IPS-11a (cell line): Measurements from ENCODE around the gene RNF41.
"Not testable (repeated sequence)": the region's sequence is repeated elsewhere in the genome, so short reads cannot be mapped to it uniquely, and the experiment has no call there.

Experiments
- H3K4me3 ChIP-seq: one replicate; pipeline ENCODE4 v1.5.1; 2013; ENCODE audit warnings: low read depth, low read length, control low read depth

The RNF41 gene

GRCh38 chr12:56178347-56178746, 43.4 kb downstream of the RNF41 start:
- no peak overlapping the region for H3K4me3 ChIP-seq

GRCh38 chr12:56172839-56173238, 48.9 kb downstream of the RNF41 start:
- no peak overlapping the region for H3K4me3 ChIP-seq

- H3K4me3 ChIP-seq: no peak overlapping the region
Measured at GRCh38 chr12:56169229-56169759, 52.4 kb downstream of the RNF41 start.

DNA sequence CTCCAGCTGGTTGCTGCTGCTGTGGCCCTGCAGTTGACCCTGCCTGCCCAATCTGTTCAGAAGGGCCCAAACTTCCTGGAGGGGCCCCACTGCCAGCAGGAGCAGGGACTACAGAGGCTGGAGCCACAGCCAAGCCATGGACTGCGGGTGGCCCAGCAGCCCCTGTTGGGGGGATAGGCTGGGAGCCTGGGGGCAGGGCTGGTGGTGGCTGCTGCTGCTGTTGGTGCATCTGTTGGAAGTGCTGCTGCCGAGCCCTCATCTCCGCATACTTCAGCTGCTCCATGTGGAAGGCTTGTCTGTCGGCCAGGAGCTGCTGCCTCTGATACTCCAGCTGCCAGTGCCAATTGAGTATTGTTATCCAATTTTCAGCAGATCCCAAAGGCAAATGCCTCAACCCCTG, 56.4 kb downstream of the RNF41 start:
- no peak overlapping the region for H3K4me3 ChIP-seq

DNA sequence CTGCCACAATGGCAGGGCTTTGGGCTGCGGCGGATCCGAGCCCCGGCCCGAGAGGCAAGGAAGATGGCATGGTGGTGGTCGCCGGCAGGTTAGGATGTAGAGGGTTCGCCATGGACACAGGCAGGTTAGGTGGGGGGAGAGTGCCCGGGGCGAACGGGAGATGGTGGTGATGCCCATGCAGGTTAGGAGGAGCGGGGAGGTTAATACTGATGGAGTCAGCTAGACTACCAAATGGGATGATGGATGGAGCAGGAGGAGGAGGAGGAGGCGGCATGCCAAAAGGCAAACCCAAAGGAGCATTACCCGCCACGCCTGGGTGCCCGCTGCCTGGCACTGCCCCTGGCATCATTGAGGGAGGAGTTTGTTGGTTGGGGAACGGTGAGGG, 57.4 kb downstream of the RNF41 start:
- H3K4me3 ChIP-seq: no peak overlapping the region

DNA sequence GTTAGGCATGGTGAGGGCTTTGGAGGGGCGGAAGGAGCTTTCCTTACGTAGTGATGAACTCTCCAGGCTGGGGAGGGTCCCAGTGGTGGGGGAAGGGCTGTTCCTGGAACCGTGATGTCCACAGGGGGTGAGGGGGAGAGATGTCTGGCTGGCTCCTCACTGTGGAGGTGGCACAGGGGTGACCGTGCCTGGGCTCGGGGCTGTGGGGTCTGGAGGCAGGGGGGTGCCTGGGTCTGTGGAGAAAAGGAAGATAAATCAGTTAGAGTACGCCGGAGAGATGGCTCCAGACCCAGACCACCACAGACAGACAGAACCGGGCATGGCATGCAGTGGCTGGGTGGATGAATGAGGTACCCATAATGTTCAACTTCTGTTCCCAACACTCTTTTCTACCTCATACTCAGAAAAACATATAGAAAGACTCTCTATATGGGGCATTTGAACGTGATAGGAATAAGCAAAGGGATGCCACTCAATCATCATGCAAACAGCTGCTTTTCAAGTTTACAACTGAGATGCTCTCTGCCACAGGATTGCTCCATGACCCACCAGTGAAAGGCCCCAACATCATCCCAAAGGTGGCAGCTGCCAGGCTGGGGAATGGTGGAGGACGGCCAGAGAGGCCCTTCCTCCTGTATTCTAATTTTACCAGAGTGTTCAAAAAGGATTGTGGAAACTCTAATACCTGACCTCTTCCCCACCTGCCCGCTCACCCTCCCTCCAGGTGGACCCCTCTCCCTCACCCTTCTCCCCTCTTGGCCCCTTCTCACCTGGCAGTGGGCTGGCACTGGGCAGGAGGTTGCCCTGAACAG, 58.0 kb downstream of the RNF41 start:
- no peak overlapping the region for H3K4me3 ChIP-seq

- H3K4me3 ChIP-seq: no peak overlapping the region
Measured at GRCh38 chr12:56162468-56163290, 59.0 kb downstream of the RNF41 start.

DNA sequence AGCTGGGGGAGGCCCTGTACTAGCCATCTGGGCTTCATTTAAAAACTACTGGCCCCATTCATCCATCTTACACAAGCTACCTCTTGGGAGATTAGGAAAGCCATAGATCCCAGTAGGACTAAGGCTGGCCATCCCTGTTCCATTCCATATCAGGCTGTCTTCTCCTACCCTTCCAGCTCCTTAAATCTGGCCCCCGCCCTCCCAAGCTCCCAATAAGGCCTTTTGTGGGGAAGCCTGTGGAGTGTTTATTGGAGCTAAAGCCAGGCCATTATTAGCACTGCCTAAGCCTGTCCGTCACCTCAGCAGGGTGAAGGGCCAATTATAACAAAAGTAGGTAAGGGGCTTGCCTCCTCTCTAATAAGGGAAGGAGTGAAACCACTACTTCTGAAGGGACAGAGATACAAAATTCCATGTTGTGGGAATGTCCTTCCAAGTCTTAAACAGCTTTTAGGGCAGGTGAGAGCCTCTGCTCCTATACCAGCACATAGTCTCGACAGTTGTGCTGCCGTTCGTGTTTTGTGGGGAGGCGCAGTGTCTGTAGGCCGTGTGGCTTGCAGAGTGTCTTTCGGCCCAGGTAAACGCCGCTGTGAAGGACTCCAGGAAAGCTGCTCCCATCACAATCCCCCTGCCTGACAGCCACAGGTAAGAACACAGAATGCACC, 59.9 kb downstream of the RNF41 start:
- no peak overlapping the region for H3K4me3 ChIP-seq

- H3K4me3 ChIP-seq: no peak overlapping the region
Measured at GRCh38 chr12:56160894-56161689, 60.6 kb downstream of the RNF41 start.

DNA sequence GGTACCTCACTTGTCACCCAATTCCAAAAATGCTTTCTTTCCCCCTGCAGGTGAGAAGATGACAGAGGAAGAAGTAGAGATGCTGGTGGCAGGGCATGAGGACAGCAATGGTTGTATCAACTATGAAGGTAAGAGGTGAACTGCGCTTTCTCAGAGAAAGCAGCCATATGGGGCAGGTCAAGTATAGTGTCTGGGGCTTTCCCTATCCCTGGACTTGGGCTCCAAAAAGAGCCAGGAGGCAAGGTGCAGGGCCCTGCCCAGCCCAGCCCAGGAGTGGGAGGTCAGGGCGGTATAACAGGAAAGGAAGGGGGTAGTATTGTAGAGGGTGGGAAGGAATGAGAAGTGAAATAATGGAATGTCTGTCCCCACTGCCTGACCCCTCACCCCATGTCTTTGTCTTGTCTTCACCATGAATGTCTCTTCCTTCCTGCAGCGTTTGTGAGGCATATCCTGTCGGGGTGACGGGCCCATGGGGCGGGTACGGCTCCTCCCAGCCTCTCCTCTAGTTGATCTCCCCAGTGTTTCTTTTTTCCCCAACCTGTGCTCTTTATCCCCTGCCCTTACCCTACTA, 61.4 kb downstream of the RNF41 start:
- H3K4me3 ChIP-seq: peak overlapping the region; percentile 99

DNA sequence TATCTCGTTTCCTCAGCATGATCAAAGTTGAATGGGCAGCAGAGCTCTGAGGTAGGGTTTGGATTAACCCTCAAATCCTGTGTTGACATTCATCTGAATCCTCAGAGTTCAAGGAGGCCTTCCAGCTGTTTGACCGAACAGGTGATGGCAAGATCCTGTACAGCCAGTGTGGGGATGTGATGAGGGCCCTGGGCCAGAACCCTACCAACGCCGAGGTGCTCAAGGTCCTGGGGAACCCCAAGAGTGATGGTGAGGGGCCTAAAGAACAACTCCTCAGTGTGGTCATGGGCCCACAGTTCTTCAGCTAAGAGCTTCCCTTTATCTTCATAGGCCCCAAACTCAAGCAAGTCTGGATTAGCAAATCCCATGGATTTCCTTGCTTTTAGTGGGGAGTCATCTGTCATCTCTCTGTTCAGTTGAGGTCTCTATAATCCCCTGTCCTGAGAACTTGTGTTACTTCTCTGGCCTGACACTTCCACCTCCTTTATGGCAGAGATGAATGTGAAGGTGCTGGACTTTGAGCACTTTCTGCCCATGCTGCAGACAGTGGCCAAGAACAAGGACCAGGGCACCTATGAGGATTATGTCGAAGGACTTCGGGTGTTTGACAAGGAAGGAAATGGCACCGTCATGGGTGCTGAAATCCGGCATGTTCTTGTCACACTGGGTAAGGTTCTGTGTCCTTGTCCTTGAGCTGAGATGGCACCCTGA, 62.1 kb downstream of the RNF41 start:
- peak overlapping the region; percentile 99 for H3K4me3 ChIP-seq

GRCh38 chr12:56158926-56159461, 62.7 kb downstream of the RNF41 start:
- H3K4me3 ChIP-seq: peak overlapping the region; percentile 99

GRCh38 chr12:56158029-56158925, 63.4 kb downstream of the RNF41 start, which contains the start of gene MYL6:
Gene MYL6 (plus strand): TSS chr12:56158359. CDS start chr12:56158402, 43 bp downstream.
- peak within 1 kb of the TSS; percentile 99 for H3K4me3 ChIP-seq

- H3K4me3 ChIP-seq: peak overlapping the region; percentile 33
Measured at GRCh38 chr12:56157201-56158028, 64.3 kb downstream of the RNF41 start.

DNA sequence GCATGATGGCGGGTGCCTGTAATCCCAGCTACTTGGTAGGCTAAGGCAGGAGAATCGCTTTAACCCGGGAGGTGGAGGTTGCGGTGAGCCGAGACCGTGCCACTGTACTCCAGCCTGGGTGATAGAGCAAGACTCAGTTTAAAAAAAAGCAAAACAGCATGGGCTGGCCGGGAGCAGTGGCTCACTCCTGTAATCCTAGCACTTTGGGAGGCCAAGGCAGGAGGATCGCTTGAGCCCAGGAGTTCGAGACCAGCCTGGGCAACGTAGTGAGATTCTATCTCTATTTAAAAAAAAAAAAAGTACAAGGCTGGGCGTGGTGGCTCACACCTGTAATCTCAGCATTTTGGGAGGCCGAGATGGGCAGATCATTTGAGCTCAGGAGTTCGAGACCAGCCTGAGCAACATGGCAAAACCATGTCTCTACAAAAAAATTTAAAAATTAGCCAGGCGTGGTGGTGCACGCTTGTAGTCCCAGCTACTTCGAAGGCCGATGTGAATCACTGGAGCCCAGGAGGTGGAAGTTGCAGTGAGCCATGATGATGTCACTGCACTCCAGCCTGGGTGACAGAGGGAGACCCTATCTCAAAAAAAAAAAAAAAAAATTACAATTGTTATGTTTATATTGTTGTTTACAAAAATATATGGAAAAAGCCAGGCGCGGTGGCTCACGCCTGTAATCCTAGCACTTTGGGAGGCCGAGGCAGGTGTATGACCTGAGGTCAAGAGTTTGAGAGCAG, 65.1 kb downstream of the RNF41 start:
- H3K4me3 ChIP-seq: not testable (repeated sequence)

DNA sequence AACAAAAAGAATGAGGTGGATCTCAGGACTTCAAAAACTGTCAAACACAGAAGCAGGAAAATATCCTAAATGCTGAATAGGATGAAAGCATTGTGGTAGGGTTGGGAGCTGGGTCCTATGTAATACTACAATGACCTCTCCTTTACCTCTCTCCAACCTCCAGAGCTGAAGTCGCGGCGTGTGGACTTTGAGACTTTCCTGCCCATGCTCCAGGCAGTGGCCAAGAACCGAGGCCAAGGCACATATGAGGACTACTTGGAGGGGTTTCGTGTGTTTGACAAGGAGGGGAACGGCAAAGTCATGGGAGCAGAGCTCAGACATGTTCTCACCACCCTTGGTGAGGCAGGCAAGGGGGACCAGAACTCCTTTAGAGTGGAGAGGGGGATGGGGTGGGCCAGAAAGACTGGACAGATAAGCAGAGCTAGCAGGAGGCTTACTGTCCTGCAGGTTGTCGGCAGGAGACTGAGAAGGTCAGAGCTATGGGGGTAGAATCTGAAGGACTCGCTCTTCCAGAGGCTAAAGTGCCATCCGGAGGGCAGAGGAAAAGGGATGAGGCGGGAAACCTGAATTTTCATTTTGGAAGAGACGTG, 66.4 kb downstream of the RNF41 start:
- H3K4me3 ChIP-seq: no peak overlapping the region
